CD14-positive monocyte (primary cell): ENCODE data around the gene OR2B2. TPM values are rescaled to one million over a fixed set of nuclear protein-coding genes. Genes with fewer than 3 reads are reported as not detected.

ENCODE experiments used
- DNase-seq, 3 donors: peaks; one replicate each; pipeline ENCODE4 v3.0.0-alpha.2; 2011 to 2022
- H2AFZ ChIP-seq: 2 replicates; pipeline ENCODE4 v1.6.0; 2012; ENCODE audit warnings: mild to moderate bottlenecking, low read depth, low read length, inconsistent platforms; ENCODE audit not compliant: insufficient read depth, poor library complexity, severe bottlenecking
- H3K27ac ChIP-seq, 2 donors: 1 replicate in 1 of 2; 2 replicates in 1 of 2; pipeline ENCODE4 v1.5.1; 2012 to 2013; ENCODE audit warnings: low read length in 2 of 2, control low read depth in 1 of 2, inconsistent platforms in 1 of 2, low read depth in 1 of 2, mild to moderate bottlenecking in 1 of 2
- H3K27me3 ChIP-seq, 2 donors: one replicate each; pipeline versions ENCODE4 v1.6.0 to v1.6.1; 2011 to 2013; ENCODE audit warnings: low read length in 2 of 2; ENCODE audit not compliant: control insufficient read depth in 2 of 2, insufficient read depth in 2 of 2
- H3K36me3 ChIP-seq, 2 donors: replicated peaks in 1 of 2; 1 replicate in 1 of 2; 2 replicates in 1 of 2; pipeline versions ENCODE4 v1.5.1 to v1.6.1; 2012 to 2013; ENCODE audit warnings: low read length in 2 of 2, control low read depth in 1 of 2, inconsistent platforms in 1 of 2, mild to moderate bottlenecking in 1 of 2; ENCODE audit not compliant: insufficient read depth in 2 of 2, control insufficient read depth in 1 of 2
- H3K4me1 ChIP-seq, 2 donors: 1 replicate in 1 of 2; 2 replicates in 1 of 2; pipeline versions ENCODE4 v1.5.1 to v1.6.1; 2012 to 2013; ENCODE audit warnings: low read length in 2 of 2, control low read depth in 1 of 2, inconsistent platforms in 1 of 2, mild to moderate bottlenecking in 1 of 2, moderate library complexity in 1 of 2; ENCODE audit not compliant: insufficient read depth in 2 of 2, control insufficient read depth in 1 of 2
- H3K4me2 ChIP-seq: replicated peaks from 2 replicates; pipeline ENCODE3; 2012; ENCODE audit warnings: low read length, moderate library complexity, mild to moderate bottlenecking; ENCODE audit not compliant: poor library complexity, severe bottlenecking; ENCODE audit errors: extremely low read depth
- H3K4me3 ChIP-seq, 3 experiments: fragments of 200-600 bp in 1 of 3; sonication (generic) in 1 of 3; replicated peaks in 1 of 3; 1 replicate in 2 of 3; 2 replicates in 1 of 3; pipeline ENCODE4 v1.5.1; 2011 to 2013; ENCODE audit warnings: low read length in 3 of 3, mild to moderate bottlenecking in 3 of 3, control low read depth in 2 of 3, low read depth in 2 of 3, inconsistent platforms in 1 of 3, moderate library complexity in 1 of 3
- H3K79me2 ChIP-seq: 2 replicates; pipeline ENCODE4 v1.6.0; 2012; ENCODE audit warnings: mild to moderate bottlenecking, control low read depth, inconsistent platforms, low read length, moderate library complexity; ENCODE audit not compliant: insufficient read depth
- H3K9ac ChIP-seq: 2 replicates; pipeline ENCODE4 v1.6.0; 2017; ENCODE audit warnings: low read length, mild to moderate bottlenecking; ENCODE audit not compliant: insufficient read depth, poor library complexity, severe bottlenecking
- H3K9me3 ChIP-seq, 2 donors: replicated peaks in 1 of 2; 1 replicate in 1 of 2; 2 replicates in 1 of 2; pipeline versions ENCODE4 v1.5.1 to v1.6.1; 2012 to 2013; ENCODE audit warnings: low read length in 2 of 2, control low read depth in 1 of 2; ENCODE audit not compliant: control insufficient read depth in 1 of 2, insufficient read depth in 1 of 2
- H4K20me1 ChIP-seq: 2 replicates; pipeline ENCODE4 v1.6.0; 2012; ENCODE audit warnings: mild to moderate bottlenecking, low read length, control low read depth, moderate library complexity; ENCODE audit not compliant: insufficient read depth
- H3K27ac Mint-ChIP-seq, 7 donors: one replicate each; pipeline ENCODE4 v1.8.0; 2020; ENCODE audit warnings: mild to moderate bottlenecking in 7 of 7, mixed read lengths in 7 of 7, moderate library complexity in 6 of 7, inconsistent platforms in 2 of 7
- H3K27me3 Mint-ChIP-seq, 3 donors: one replicate each; pipeline ENCODE4 v1.8.0; 2021 to 2022; ENCODE audit warnings: low read depth in 3 of 3, mild to moderate bottlenecking in 3 of 3, mixed read lengths in 3 of 3, moderate library complexity in 3 of 3, inconsistent platforms in 1 of 3
- H3K36me3 Mint-ChIP-seq, 2 donors: one replicate each; pipeline ENCODE4 v1.8.0; 2020; ENCODE audit warnings: mixed read lengths in 2 of 2, inconsistent platforms in 1 of 2, mild to moderate bottlenecking in 1 of 2
- H3K4me1 Mint-ChIP-seq: one replicate; pipeline ENCODE4 v1.8.0; 2020; ENCODE audit warnings: mild to moderate bottlenecking, mixed read lengths
- H3K4me3 Mint-ChIP-seq, 2 donors: one replicate each; pipeline ENCODE4 v1.8.0; 2020; ENCODE audit warnings: mild to moderate bottlenecking in 2 of 2, mixed read lengths in 2 of 2, moderate library complexity in 1 of 2
- H3K9me3 Mint-ChIP-seq, 7 donors: one replicate each; pipeline ENCODE4 v1.8.0; 2020 to 2022; ENCODE audit warnings: mixed read lengths in 7 of 7, mild to moderate bottlenecking in 6 of 7, moderate library complexity in 6 of 7, inconsistent platforms in 2 of 7
- CTCF ChIP-seq: fragments of 200-600 bp; IDR thresholded peaks from one replicate; pipeline ENCODE4 v1.8.0; 2022; ENCODE audit warnings: antibody characterized with exemption, mild to moderate bottlenecking
- WGBS: methylation state at CpG from one replicate; pipeline ENCODE4 v1.1.5; 2013; ENCODE audit warnings: missing lambda C conversion rate; ENCODE audit not compliant: insufficient coverage; 5-methylcytosine and 5-hydroxymethylcytosine counted together
- intact Hi-C, 2 donors: fragments of 100-400 bp; cut with micrococcal nuclease; formaldehyde crosslinking; loops; one replicate each; pipeline versions ENCODE4 v1.15.0 to v1.15.1; 2023
- polyA plus RNA-seq, 3 donors: library from polyadenylated mRNA; depleted of rRNA in 1 of 3; unstranded in 2 of 3; stranded (reverse) in 1 of 3; fragments of 300-500 nt in 2 of 3; fragments of >200 nt in 1 of 3; fragmentation: Illumina TruSeq in 2 of 3; gene quantifications; 1 replicate in 2 of 3; 2 replicates in 1 of 3; pipeline ENCODE4 v1.2.3, GENCODE V29; 2012 to 2021

The OR2B2 gene
- polyA plus RNA-seq, 3 donors, result not detected

DNA sequence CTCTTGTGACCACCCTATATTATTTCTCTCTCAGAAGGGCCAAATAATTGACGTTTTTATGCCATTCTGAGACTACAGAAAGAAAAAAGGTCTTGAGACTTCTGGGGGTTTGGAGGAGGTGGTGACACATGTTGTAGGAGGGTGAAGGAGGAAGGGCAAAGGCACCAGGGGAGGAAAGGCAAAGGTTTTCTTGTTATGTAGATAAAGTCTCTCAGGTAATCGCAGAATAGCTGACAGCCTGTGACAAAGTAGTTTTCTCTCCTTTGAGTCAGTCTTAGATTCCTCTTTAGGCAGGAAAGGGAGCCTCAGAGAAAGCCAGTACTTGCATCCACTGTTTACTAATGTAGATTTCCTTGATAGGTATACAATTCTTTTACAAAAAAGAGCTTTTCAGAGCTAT lies 23.6 kb downstream of the OR2B2 start:
- Mint-ChIP-seq H3K9me3 (peaks cover 0 to 2% (median 0%) of the 10 kb centered on the region in 7 donors), H3K27me3 (peaks cover 0 to 3% (median 0%) of the 10 kb centered on the region in 3 donors), H3K4me1 (peaks cover 52% of the 10 kb centered on the region), H3K4me3 (no peak overlapping the region), H3K27ac (no peak overlapping the region), H3K36me3 (no peaks in the 10 kb centered on the region)
- no peak overlapping the region for H3K9ac ChIP-seq
- no peaks in the 10 kb centered on the region for H3K79me2 ChIP-seq
- no peaks in the 10 kb centered on the region for H3K9me3 ChIP-seq
- peaks cover 38 to 46% of the 10 kb centered on the region in 2 donors for H3K4me1 ChIP-seq
- no peaks in the 10 kb centered on the region for H4K20me1 ChIP-seq
- no peak overlapping the region for H3K27ac ChIP-seq
- H3K4me2 ChIP-seq, result no peak overlapping the region
- no peak overlapping the region for H3K4me3 ChIP-seq
- intact Hi-C loops, result no loop called here
- DNase-seq, result no peak
- WGBS, result no CpG with 5 or more reads among the region's 2 CpGs
- no peak overlapping the region for H2AFZ ChIP-seq
- H3K27me3 ChIP-seq, result no peaks in the 10 kb centered on the region
- H3K36me3 ChIP-seq, result no peaks in the 10 kb centered on the region
- TF ChIP-seq CTCF, result no peak

DNA sequence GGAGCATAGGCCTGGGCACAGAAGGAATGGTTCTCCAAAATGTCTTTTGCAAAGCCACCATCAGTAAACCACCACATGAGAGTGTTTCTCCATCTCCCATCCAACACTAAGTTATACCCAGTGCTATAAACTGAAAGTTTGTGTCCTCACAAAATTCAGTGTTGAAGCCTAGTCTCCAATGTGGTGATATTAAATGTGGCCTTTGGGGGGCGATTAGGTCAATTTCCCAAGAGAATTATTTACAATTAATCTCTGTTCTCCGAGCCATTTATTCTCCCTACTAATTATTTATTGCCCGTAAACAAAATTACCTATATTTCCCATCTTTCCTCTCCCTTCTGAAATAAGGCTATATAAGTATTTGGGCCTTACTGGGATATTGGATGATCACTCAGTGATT lies 26.1 kb downstream of the OR2B2 start:
- H3K27ac Mint-ChIP-seq, result no peak overlapping the region
- Histone ChIP-seq H3K36me3 (no peaks in the 10 kb centered on the region), H3K4me2 (no peak overlapping the region), H3K27ac (no peak overlapping the region), H3K9me3 (no peaks in the 10 kb centered on the region), H3K9ac (no peak overlapping the region), H2AFZ (no peak overlapping the region), H3K27me3 (no peaks in the 10 kb centered on the region), H3K4me3 (no peak overlapping the region), H3K4me1 (peaks cover 22% of the 10 kb centered on the region in 2 donors), H4K20me1 (no peaks in the 10 kb centered on the region), H3K79me2 (no peaks in the 10 kb centered on the region)
- intact Hi-C loops, result no loop called here
- no peak for TF ChIP-seq CTCF
- no CpG with 5 or more reads among the region's 3 CpGs for WGBS
- peaks cover 31% of the 10 kb centered on the region for H3K4me1 Mint-ChIP-seq
- peaks cover 0 to 2% (median 0%) of the 10 kb centered on the region in 7 donors for H3K9me3 Mint-ChIP-seq
- no peaks in the 10 kb centered on the region for H3K36me3 Mint-ChIP-seq
- no peak for DNase-seq
- H3K27me3 Mint-ChIP-seq, result peaks cover 0 to 3% (median 3%) of the 10 kb centered on the region in 3 donors
- H3K4me3 Mint-ChIP-seq, result no peak overlapping the region
